A673 (cell line): ENCODE data around the gene MIEF2. TPM values are rescaled to one million over a fixed set of nuclear protein-coding genes. Genes with fewer than 3 reads are reported as not detected.

ENCODE experiments used
- BruUV-seq: library from RNA; stranded (reverse); fragments of 400-500 nt; replicated peaks from 2 replicates; lab custom pipeline; 2021; lab: Mats Ljungman, UMichigan
- CTCF ChIA-PET: fragments of 300-600 bp; sonication (Branson Sonifier 250); formaldehyde crosslinking; loops from one replicate; lab custom pipeline; 2022; ENCODE audit warnings: antibody characterized with exemption; lab: Charles Lee
- POLR2A ChIA-PET: fragments of 300-600 bp; sonication (Branson Sonifier 250); formaldehyde crosslinking; loops from one replicate; lab custom pipeline; 2022; ENCODE audit warnings: antibody characterized with exemption; ENCODE audit not compliant: low non-redundant PET; lab: Charles Lee
- DNase-seq: peaks from one replicate; pipeline ENCODE4 v3.0.0-alpha.2; 2015; ENCODE audit warnings: low spot score
- H3K27ac ChIP-seq: fragments of 200-600 bp; sonication (generic); 2 replicates; pipeline ENCODE4 v1.5.1; 2016; ENCODE audit warnings: mixed run types, low read depth, mild to moderate bottlenecking, mixed read lengths, antibody characterized with exemption, low read length; ENCODE audit not compliant: poor library complexity, severe bottlenecking
- H3K27me3 ChIP-seq: fragments of 200-600 bp; sonication (generic); replicated peaks from 2 replicates; pipeline ENCODE4 v1.6.1; 2017; ENCODE audit warnings: mixed run types, low read depth, mild to moderate bottlenecking, mixed read lengths, antibody characterized with exemption, low read length; ENCODE audit not compliant: insufficient read depth, poor library complexity
- H3K36me3 ChIP-seq: fragments of 200-600 bp; sonication (generic); 2 replicates; pipeline ENCODE4 v1.6.1; 2016; ENCODE audit warnings: mixed run types, mild to moderate bottlenecking, mixed read lengths, antibody characterized with exemption, low read length; ENCODE audit not compliant: insufficient read depth, poor library complexity, severe bottlenecking
- H3K4me1 ChIP-seq: fragments of 200-600 bp; sonication (generic); 2 replicates; pipeline ENCODE4 v1.6.1; 2017; ENCODE audit warnings: mixed run types, mild to moderate bottlenecking, mixed read lengths, antibody characterized with exemption, low read length; ENCODE audit not compliant: insufficient read depth, poor library complexity, severe bottlenecking
- H3K4me3 ChIP-seq: fragments of 200-600 bp; sonication (generic); 2 replicates; pipeline ENCODE4 v1.5.1; 2016; ENCODE audit warnings: low read depth, mixed run types, mild to moderate bottlenecking, mixed read lengths, low read length; ENCODE audit not compliant: poor library complexity, severe bottlenecking
- H3K9me3 ChIP-seq: fragments of 200-600 bp; sonication (generic); 2 replicates; pipeline ENCODE4 v1.6.1; 2016; ENCODE audit warnings: mixed run types, low read depth, mild to moderate bottlenecking, mixed read lengths, antibody characterized with exemption, low read length; ENCODE audit not compliant: poor library complexity, severe bottlenecking
- EZH2 ChIP-seq: fragments of 200-600 bp; sonication (generic); IDR thresholded peaks from 2 replicates; pipeline ENCODE4 v1.6.1; 2017; ENCODE audit warnings: borderline replicate concordance, low read depth, mild to moderate bottlenecking, mixed read lengths, antibody characterized with exemption, low read length; ENCODE audit not compliant: poor library complexity, severe bottlenecking
- intact Hi-C: fragments of 100-400 bp; cut with micrococcal nuclease; formaldehyde crosslinking; loops from one replicate; pipeline ENCODE4 v1.10.0; 2022; ENCODE audit not compliant: unreplicated experiment
- total RNA-seq: library from RNA; stranded (reverse); gene quantifications from 2 replicates; pipeline ENCODE4 v1.2.3, GENCODE V29; 2021
- TF ChIP-seq, protein P1 (sequence below): fragments of 300-800, 200-600 bp; sonication (generic); conservative IDR thresholded peaks from 2 replicates; pipeline ENCODE4 v1.5.1; 2017; ENCODE audit warnings: low read depth, mild to moderate bottlenecking, antibody characterized with exemption, low read length, moderate library complexity, mixed read lengths

The MIEF2 gene
- total RNA-seq, 1 experiment from 2014 or later = 8.1 TPM

DNA sequence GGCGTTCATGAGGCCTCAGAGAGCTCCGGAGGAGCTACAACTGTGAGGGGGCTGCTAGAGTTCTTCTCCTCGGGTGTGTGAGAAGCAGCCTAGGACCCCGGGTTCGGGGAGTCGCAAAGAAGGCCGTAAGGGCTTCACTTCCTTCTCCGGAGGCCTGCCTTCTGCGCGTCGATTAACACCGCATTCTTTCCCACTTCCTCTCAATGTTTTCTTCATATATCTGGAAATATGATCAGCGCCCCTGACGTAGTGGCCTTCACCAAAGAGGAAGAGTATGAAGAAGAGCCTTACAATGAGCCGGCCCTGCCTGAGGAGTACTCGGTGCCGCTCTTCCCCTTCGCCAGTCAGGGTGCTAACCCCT is 55.1 kb downstream of the MIEF2 start:
- ChIA-PET POLR2A (no interaction called here), CTCF (no interaction called here)
- Histone ChIP-seq H3K27me3 (no peaks in the 10 kb centered on the region), H3K4me3 (peak overlapping the region; percentile 90), H3K4me1 (peaks cover 30% of the 10 kb centered on the region), H3K9me3 (no peaks in the 10 kb centered on the region), H3K36me3 (peaks cover 23% of the 10 kb centered on the region), H3K27ac (peak overlapping the region; percentile 86)
- DNase-seq = no peak
- intact Hi-C loops = no loop called here
- TSS peak; percentile 63 for BruUV-seq
- TF ChIP-seq, protein P1, sequence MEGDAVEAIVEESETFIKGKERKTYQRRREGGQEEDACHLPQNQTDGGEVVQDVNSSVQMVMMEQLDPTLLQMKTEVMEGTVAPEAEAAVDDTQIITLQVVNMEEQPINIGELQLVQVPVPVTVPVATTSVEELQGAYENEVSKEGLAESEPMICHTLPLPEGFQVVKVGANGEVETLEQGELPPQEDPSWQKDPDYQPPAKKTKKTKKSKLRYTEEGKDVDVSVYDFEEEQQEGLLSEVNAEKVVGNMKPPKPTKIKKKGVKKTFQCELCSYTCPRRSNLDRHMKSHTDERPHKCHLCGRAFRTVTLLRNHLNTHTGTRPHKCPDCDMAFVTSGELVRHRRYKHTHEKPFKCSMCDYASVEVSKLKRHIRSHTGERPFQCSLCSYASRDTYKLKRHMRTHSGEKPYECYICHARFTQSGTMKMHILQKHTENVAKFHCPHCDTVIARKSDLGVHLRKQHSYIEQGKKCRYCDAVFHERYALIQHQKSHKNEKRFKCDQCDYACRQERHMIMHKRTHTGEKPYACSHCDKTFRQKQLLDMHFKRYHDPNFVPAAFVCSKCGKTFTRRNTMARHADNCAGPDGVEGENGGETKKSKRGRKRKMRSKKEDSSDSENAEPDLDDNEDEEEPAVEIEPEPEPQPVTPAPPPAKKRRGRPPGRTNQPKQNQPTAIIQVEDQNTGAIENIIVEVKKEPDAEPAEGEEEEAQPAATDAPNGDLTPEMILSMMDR = no peak
- TF ChIP-seq EZH2 = no peak

DNA sequence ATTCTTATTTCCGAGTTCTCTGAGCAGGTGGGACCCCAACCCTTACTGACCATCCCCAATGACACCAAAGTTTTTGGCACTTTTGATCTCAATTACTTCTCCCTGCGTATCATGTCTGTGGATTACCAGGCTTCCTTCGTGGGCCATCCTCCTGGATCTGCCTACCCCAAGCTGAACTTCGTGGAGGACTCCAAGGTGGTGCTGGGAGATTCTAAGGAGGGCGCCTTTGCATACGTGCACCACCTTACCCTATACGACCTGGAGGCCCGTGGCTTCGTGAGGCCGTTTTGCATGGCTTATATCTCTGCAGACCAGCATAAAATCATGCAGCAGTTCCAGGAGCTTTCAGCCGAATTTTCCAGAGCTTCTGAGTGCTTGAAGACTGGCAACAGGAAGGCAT is 55.5 kb downstream of the MIEF2 start:
- no peak for TF ChIP-seq EZH2
- TF ChIP-seq, protein P1 = no peak
- Histone ChIP-seq H3K27me3 (no peaks in the 10 kb centered on the region), H3K36me3 (peaks cover 22% of the 10 kb centered on the region), H3K4me1 (peaks cover 30% of the 10 kb centered on the region), H3K27ac (peak overlapping the region; percentile 86), H3K4me3 (peak overlapping the region; percentile 90), H3K9me3 (no peaks in the 10 kb centered on the region)
- intact Hi-C loops = no loop called here
- BruUV-seq = no TSS peak
- ChIA-PET CTCF (no interaction called here), POLR2A (no interaction called here)
- no peak for DNase-seq

Other genes with a start within 250 kb of the MIEF2 start
- 30.5 and 33.7 TPM in 2 replicates for gene ATPAF2, start 221.5 kb upstream of the MIEF2 start, total RNA-seq
- 14.0 and 16.5 TPM in 2 replicates for gene GID4, start 221.3 kb upstream of the MIEF2 start, total RNA-seq
- gene DRG2, start 172.7 kb upstream of the MIEF2 start, total RNA-seq = 42.7 and 48.4 TPM in 2 replicates
- 0.28 and 0.44 TPM in 2 replicates for gene MYO15A, start 151.9 kb upstream of the MIEF2 start, total RNA-seq
- 119 and 124 TPM in 2 replicates for gene ALKBH5, start 76.8 kb upstream of the MIEF2 start, total RNA-seq
- gene LLGL1, start 35.0 kb upstream of the MIEF2 start, total RNA-seq = 30.2 and 39.8 TPM in 2 replicates
- gene FLII, start 1.9 kb upstream of the MIEF2 start, total RNA-seq = 169 and 200 TPM in 2 replicates
- 100 and 104 TPM in 2 replicates for gene TOP3A, start 54.3 kb downstream of the MIEF2 start, total RNA-seq
- 22.9 and 23.5 TPM in 2 replicates for gene SMCR8, start 54.6 kb downstream of the MIEF2 start, total RNA-seq
- gene SHMT1, start 102.9 kb downstream of the MIEF2 start, total RNA-seq = 54.0 and 63.5 TPM in 2 replicates
- not detected in 2 replicates for gene EVPLL, start 117.1 kb downstream of the MIEF2 start, total RNA-seq
- not detected in 2 replicates for gene LGALS9C, start 216.1 kb downstream of the MIEF2 start, total RNA-seq